ENCODE measurements around the gene NFKBIE. TPM values are rescaled to one million over a fixed set of nuclear protein-coding genes. Genes with fewer than 3 reads are reported as not detected.

NFKBIE gene
- total RNA-seq, 1 experiment from 2014 or later = 6.0 TPM

DNA sequence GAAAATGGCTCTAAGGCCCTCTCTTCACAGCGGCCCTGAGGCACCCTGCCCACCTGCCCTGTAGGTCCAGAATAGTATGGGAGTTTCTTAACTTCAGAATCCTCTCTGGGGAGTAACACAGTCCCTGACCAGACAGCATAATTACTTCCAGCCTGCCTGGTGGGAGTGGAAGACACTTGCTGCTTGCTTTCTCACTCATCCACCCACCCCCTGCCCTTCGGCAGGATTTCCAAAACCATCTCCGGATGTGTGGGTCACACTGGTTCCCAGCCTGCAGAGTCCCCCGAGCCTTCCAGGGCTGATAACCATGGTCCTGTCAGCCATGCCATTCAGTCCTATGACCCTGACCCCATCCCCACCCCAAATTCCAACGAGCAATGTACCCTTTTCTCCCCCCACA is 36.5 kb downstream of the NFKBIE start:
- ChIA-PET CTCF (interaction anchor here (1.1 to 1.2 kb wide), 2 partner anchors 10 to 56 kb away, joined by 3 to 4 read pairs; no protein-coding TSS in a partner anchor), POLR2A (no interaction called here)
- intact Hi-C loops (cut with micrococcal nuclease) = no loop called here
- Mint-ChIP-seq H3K27ac (ENCODE audit: low read depth, unreplicated experiment) (no peak overlapping the region), H3K4me3 (ENCODE audit: unreplicated experiment) (no peak overlapping the region), H3K27me3 (ENCODE audit: insufficient read depth, unreplicated experiment) (no peaks in the 10 kb centered on the region), H3K9me3 (ENCODE audit: unreplicated experiment) (no peaks in the 10 kb centered on the region), H3K4me1 (ENCODE audit: insufficient read depth, unreplicated experiment) (peaks cover 39% of the 10 kb centered on the region), H3K36me3 (ENCODE audit: insufficient read depth, unreplicated experiment) (no peaks in the 10 kb centered on the region)
- no peak for DNase-seq (ENCODE audit: unreplicated experiment)
- no TSS peak for BruUV-seq (replicated peaks)
- TF ChIP-seq, protein P1, sequence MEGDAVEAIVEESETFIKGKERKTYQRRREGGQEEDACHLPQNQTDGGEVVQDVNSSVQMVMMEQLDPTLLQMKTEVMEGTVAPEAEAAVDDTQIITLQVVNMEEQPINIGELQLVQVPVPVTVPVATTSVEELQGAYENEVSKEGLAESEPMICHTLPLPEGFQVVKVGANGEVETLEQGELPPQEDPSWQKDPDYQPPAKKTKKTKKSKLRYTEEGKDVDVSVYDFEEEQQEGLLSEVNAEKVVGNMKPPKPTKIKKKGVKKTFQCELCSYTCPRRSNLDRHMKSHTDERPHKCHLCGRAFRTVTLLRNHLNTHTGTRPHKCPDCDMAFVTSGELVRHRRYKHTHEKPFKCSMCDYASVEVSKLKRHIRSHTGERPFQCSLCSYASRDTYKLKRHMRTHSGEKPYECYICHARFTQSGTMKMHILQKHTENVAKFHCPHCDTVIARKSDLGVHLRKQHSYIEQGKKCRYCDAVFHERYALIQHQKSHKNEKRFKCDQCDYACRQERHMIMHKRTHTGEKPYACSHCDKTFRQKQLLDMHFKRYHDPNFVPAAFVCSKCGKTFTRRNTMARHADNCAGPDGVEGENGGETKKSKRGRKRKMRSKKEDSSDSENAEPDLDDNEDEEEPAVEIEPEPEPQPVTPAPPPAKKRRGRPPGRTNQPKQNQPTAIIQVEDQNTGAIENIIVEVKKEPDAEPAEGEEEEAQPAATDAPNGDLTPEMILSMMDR (IDR thresholded peaks at IDR 0.05; ENCODE audit: unreplicated experiment) = no peak

DNA sequence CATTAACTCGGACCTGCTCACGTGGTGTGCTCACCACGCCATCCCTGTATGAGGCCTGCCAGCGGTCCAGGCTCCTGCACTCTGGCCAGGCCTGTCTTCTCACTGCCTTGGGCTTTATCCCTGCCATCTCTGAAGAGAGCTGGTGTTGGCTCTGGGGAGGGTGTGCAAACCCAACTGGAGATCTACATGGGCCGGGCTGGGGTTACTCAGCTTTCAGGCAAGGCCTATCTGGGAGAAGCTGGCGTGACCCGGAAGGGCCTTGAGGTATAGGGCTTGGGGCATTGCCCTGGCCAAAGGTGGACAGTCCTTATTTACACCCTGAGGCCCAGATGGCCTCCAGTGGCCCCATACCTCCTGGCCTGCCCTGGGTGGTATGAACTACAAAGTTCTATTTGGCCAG is 36.9 kb downstream of the NFKBIE start:
- TF ChIP-seq, protein P1 (IDR thresholded peaks at IDR 0.05; ENCODE audit: unreplicated experiment) = no peak
- no peaks in the 10 kb centered on the region for H3K9me3 Mint-ChIP-seq (ENCODE audit: unreplicated experiment)
- H3K27ac Mint-ChIP-seq (ENCODE audit: low read depth, unreplicated experiment) = no peak overlapping the region
- H3K36me3 Mint-ChIP-seq (ENCODE audit: insufficient read depth, unreplicated experiment) = no peaks in the 10 kb centered on the region
- no peak for DNase-seq (ENCODE audit: unreplicated experiment)
- BruUV-seq (replicated peaks) = no TSS peak
- H3K27me3 Mint-ChIP-seq (ENCODE audit: insufficient read depth, unreplicated experiment) = no peaks in the 10 kb centered on the region
- H3K4me1 Mint-ChIP-seq (ENCODE audit: insufficient read depth, unreplicated experiment) = peaks cover 35% of the 10 kb centered on the region
- ChIA-PET CTCF (interaction anchor here (0.6 to 1.6 kb wide), 6 partner anchors 9 to 149 kb away, joined by 3 to 7 read pairs (median 4); partner anchors contain the start of gene SLC35B2), POLR2A (no interaction called here)
- H3K4me3 Mint-ChIP-seq (ENCODE audit: unreplicated experiment) = no peak overlapping the region
- intact Hi-C loops (cut with micrococcal nuclease) = no loop called here

DNA sequence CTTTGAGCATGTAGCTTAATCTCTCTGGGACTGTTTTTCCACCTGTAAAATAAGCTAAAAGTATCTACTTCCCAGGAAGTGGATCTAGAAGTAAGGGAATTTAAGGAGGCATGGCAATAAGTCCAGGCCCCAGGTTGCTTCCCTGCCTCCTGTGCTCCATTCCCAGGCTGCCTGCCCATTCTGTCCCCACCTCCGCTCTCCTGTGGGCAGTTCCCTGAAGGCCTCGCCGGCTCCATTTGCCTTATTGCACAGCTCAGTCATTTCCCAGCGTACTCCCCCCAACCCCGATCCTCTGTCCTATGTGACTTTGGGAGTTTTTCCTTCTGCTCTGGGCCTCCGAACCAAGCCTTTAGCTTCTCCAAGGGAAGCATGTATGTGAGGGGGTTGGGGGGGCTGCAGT is 37.3 kb downstream of the NFKBIE start:
- Mint-ChIP-seq H3K4me1 (ENCODE audit: insufficient read depth, unreplicated experiment) (peaks cover 37% of the 10 kb centered on the region), H3K4me3 (ENCODE audit: unreplicated experiment) (no peak overlapping the region), H3K27ac (ENCODE audit: low read depth, unreplicated experiment) (no peak overlapping the region), H3K36me3 (ENCODE audit: insufficient read depth, unreplicated experiment) (no peaks in the 10 kb centered on the region), H3K9me3 (ENCODE audit: unreplicated experiment) (no peaks in the 10 kb centered on the region), H3K27me3 (ENCODE audit: insufficient read depth, unreplicated experiment) (no peaks in the 10 kb centered on the region)
- BruUV-seq (replicated peaks) = no TSS peak
- intact Hi-C loops (cut with micrococcal nuclease) = no loop called here
- no peak for DNase-seq (ENCODE audit: unreplicated experiment)
- ChIA-PET CTCF (interaction anchor here (0.6 to 1.6 kb wide), 7 partner anchors 8 to 150 kb away, joined by 3 to 9 read pairs (median 4); partner anchors contain the start of gene SLC35B2), POLR2A (interaction anchor here (0.6 to 1.5 kb wide), 2 partner anchors 17 to 42 kb away, joined by 3 to 4 read pairs; no protein-coding TSS in a partner anchor)
- TF ChIP-seq, protein P1 (IDR thresholded peaks at IDR 0.05; ENCODE audit: unreplicated experiment) = no peak

DNA sequence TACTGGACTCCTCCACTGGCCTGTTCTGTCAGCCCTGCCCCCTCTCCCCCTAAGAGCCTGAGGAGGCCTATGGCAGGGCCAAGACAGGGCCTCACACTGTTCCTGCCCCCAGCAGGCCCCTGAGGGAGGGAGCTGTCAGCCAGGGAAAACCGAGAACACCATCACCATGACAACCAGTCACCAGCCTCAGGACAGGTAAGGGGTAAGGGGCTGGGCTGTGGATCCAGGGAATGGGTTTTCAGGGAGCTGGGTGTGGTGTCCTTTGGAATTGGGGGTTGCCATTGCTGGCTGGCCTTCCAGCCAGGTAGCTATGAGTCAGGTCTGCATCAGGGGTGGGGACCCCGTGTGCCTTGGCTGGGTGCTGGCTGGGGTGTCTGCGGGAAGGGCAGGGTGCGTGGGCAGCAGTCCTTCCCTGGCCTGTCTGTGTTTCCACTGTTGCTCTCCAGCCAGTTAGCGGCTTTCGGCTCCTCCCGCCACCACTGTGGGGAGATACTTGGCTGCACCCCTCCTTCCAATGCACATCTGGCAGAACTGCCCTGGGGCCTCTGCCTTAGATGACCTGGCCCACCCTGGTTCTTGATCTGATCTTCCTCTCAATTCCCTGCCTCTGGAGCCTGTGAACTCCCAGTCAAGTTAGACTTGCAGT is 38.1 kb downstream of the NFKBIE start:
- DNase-seq (ENCODE audit: unreplicated experiment) = no peak
- peaks cover 42% of the 10 kb centered on the region for H3K4me1 Mint-ChIP-seq (ENCODE audit: insufficient read depth, unreplicated experiment)
- no peaks in the 10 kb centered on the region for H3K27me3 Mint-ChIP-seq (ENCODE audit: insufficient read depth, unreplicated experiment)
- H3K4me3 Mint-ChIP-seq (ENCODE audit: unreplicated experiment) = no peak overlapping the region
- ChIA-PET POLR2A (interaction anchor here (0.6 to 1.5 kb wide), 3 partner anchors 18 to 41 kb away, joined by 3 to 4 read pairs (median 4); no protein-coding TSS in a partner anchor), CTCF (interaction anchor here (0.5 to 2.6 kb wide), 10 partner anchors 8 to 249 kb away, joined by 3 to 9 read pairs (median 3); partner anchors contain the start of gene SLC35B2)
- no peaks in the 10 kb centered on the region for H3K9me3 Mint-ChIP-seq (ENCODE audit: unreplicated experiment)
- peak overlapping the region; percentile 35 for H3K27ac Mint-ChIP-seq (ENCODE audit: low read depth, unreplicated experiment)
- no peaks in the 10 kb centered on the region for H3K36me3 Mint-ChIP-seq (ENCODE audit: insufficient read depth, unreplicated experiment)
- BruUV-seq (replicated peaks) = no TSS peak
- TF ChIP-seq, protein P1 (IDR thresholded peaks at IDR 0.05; ENCODE audit: unreplicated experiment) = no peak
- intact Hi-C loops (cut with micrococcal nuclease) = no loop called here
